ENCODE data around the gene STX11. TPM values are rescaled to one million over a fixed set of nuclear protein-coding genes. Genes with fewer than 3 reads are reported as not detected.

STX11 gene
- total and polyA plus RNA-seq, 12 donors = 4.8 to 15.9 (median 8.8) TPM

DNA sequence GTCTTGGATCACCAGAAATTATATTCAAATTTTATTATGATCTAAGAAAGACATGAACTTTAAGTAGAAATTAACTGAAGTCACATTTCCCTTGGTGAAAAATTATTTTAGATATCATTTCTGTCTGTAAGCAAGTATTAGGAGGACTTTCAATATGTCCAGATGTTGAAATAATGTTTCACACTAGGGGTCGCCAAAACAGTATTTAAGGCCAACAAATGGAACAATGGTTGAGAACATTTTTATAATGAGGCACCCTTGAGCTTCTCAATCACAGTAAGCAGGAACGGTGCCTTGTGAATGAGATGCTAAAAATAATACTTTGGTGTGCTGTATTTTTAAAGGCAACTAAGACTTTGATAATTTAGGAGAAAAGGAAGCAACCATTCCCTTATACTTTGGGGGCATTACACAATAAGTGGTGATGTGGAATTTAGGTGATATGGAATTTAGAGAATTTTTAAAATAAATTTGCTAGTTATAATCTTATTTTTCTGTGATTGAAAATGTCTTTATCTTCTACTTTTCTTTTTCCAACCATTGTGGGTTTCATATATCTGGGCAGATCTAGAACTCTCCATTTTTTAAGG lies 45.3 kb upstream of the STX11 start:
- Histone ChIP-seq H3K9me3 (no peaks in the 10 kb centered on the region), H3K27ac (no peak overlapping the region), H3K4me3 (no peak overlapping the region), H3K36me3 (no peaks in the 10 kb centered on the region), H3K4me1 (peaks cover 0 to 6% (median 0%) of the 10 kb centered on the region in 9 donors), H3K27me3 (no peaks in the 10 kb centered on the region)
- peak; percentile 57 to 91 (median 87) for ATAC-seq
- intact Hi-C loops (cut with DNase I) = loop anchor here (1.0 to 10.0 kb wide), 14 partner anchors 42 to 480 kb away; partner anchors contain the start of genes UTRN (in 3 of the 10) and STX11 (in 2 of the 10)
- 0 to 2% methylated on average over 2 of the region's 2 CpGs for WGBS, 2 donors
- TF ChIP-seq, protein P1, sequence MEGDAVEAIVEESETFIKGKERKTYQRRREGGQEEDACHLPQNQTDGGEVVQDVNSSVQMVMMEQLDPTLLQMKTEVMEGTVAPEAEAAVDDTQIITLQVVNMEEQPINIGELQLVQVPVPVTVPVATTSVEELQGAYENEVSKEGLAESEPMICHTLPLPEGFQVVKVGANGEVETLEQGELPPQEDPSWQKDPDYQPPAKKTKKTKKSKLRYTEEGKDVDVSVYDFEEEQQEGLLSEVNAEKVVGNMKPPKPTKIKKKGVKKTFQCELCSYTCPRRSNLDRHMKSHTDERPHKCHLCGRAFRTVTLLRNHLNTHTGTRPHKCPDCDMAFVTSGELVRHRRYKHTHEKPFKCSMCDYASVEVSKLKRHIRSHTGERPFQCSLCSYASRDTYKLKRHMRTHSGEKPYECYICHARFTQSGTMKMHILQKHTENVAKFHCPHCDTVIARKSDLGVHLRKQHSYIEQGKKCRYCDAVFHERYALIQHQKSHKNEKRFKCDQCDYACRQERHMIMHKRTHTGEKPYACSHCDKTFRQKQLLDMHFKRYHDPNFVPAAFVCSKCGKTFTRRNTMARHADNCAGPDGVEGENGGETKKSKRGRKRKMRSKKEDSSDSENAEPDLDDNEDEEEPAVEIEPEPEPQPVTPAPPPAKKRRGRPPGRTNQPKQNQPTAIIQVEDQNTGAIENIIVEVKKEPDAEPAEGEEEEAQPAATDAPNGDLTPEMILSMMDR (IDR thresholded peaks at IDR 0.05) = peak; percentile 48 to 87 (median 72)
- DNase-seq = peak in 1 of 2 donors; percentile 74

DNA sequence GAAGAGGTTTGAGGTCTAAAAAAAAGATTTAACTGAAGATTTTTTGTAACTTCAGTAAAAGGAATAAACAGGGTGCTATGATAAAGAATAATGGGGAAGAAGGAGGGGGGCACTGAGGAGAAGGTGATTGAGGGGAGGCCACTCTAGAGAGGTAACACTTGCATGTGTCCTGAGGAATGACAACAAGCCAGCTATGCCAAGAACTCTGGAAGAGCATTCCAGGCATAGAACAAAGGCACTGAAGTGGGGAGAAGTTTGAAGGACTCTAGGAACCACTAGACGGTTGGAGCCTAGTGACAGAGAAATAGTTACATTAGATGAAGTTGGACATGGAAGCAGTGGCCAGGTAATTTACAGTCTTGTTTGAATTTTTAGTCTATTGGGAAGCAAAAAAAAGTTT lies 44.1 kb upstream of the STX11 start:
- H3K27me3 ChIP-seq = no peaks in the 10 kb centered on the region
- no peak overlapping the region for H3K4me3 ChIP-seq
- no peak overlapping the region for H3K27ac ChIP-seq
- intact Hi-C loops (cut with DNase I) = loop anchor here in 9 of 10 donors (2.0 to 10.0 kb wide), 9 partner anchors 41 to 479 kb away; partner anchors contain the start of genes STX11 (in 2 of the 9) and UTRN (in 2 of the 9)
- 30 to 40% methylated on average over 1 of the region's 1 CpG for WGBS, 2 donors
- peaks cover 0 to 6% (median 0%) of the 10 kb centered on the region in 9 donors for H3K4me1 ChIP-seq
- no peaks in the 10 kb centered on the region for H3K36me3 ChIP-seq
- ATAC-seq (no peak), DNase-seq (no peak)
- no peaks in the 10 kb centered on the region for H3K9me3 ChIP-seq
- TF ChIP-seq, protein P1 (IDR thresholded peaks at IDR 0.05) = no peak

DNA sequence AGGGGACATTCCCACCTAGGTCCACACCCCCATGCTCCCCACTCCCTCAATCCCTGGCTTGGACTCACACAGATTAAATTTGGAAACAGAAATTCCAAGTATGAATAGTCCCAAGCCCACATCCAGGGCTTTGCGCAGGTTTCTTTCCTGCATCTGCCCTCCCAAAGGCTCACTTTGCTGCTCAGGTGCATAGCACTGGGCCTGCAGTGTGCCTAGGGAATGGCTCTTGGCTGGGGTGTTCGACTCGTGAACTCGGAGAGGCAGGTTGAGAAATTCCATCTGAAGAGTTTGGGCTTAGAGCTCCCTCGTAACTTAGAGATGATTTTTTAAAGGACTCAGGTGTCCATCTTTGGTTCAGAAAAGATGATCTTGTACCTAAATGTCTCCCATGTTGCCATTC lies 40.1 kb upstream of the STX11 start:
- no peak overlapping the region for H3K4me3 ChIP-seq
- H3K36me3 ChIP-seq = no peaks in the 10 kb centered on the region
- DNase-seq (no peak), ATAC-seq (no peak)
- H3K9me3 ChIP-seq = no peaks in the 10 kb centered on the region
- intact Hi-C loops (cut with DNase I) = loop anchor here in 1 of 10 donors (5.0 kb wide), 1 partner anchor 107 kb away; no protein-coding TSS in a partner anchor
- TF ChIP-seq, protein P1 (IDR thresholded peaks at IDR 0.05) = no peak
- WGBS, 2 donors = 82 to 88% methylated on average over 5 of the region's 5 CpGs
- H3K27me3 ChIP-seq = no peaks in the 10 kb centered on the region
- peaks cover 0 to 2% (median 0%) of the 10 kb centered on the region in 9 donors for H3K4me1 ChIP-seq
- H3K27ac ChIP-seq = no peak overlapping the region

DNA sequence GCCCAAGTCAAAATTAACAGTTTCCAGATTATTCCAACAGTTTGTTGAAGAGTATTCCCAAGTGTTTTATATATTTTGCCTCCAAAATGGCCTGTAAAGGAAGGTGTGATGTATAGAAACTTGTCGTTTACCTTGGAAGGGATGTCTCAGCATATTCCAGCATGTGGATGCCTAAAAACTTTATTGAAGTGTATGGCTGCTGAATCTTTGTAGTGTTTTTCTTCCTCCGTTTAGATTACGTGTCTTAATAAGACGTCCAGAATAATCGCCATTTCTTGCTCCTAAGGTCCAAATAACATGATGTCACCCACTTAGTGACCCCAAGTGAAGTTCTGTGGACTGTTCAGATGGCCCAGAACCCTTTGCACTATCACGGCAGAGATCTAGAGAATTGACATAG lies 37.0 kb upstream of the STX11 start:
- DNase-seq (no peak), ATAC-seq (no peak)
- Histone ChIP-seq H3K9me3 (no peaks in the 10 kb centered on the region), H3K4me3 (no peak overlapping the region), H3K27ac (no peak overlapping the region), H3K36me3 (no peaks in the 10 kb centered on the region), H3K27me3 (no peaks in the 10 kb centered on the region), H3K4me1 (no peaks in the 10 kb centered on the region)
- TF ChIP-seq, protein P1 (IDR thresholded peaks at IDR 0.05) = no peak
- WGBS, 2 donors = 92 to 94% methylated on average over 6 of the region's 6 CpGs
- intact Hi-C loops (cut with DNase I) = loop anchor here in 1 of 10 donors (5.0 kb wide), 1 partner anchor 104 kb away; no protein-coding TSS in a partner anchor
